Epithelial cell of esophagus (primary cell): ENCODE data around the gene BICD2.

Experiments
- DNase-seq: peaks from one replicate; pipeline ENCODE4 v3.0.0; 2010; ENCODE audit warnings: low read depth
- H3K4me3 ChIP-seq: 2 replicates; pipeline ENCODE4 v1.5.1; 2011; ENCODE audit warnings: mild to moderate bottlenecking, low read length, control low read depth
- TF ChIP-seq, protein P1 (sequence below): IDR thresholded peaks from 2 replicates; pipeline ENCODE4 v1.5.1; 2011; ENCODE audit warnings: low read depth, mild to moderate bottlenecking, low read length, control low read depth, inconsistent platforms; ENCODE audit not compliant: insufficient read depth; ENCODE audit errors: missing control alignments

BICD2 gene

GRCh38 chr9:92727716-92728700 is 36.6 kb downstream of the BICD2 start:
- no peak for DNase-seq
- TF ChIP-seq, protein P1, sequence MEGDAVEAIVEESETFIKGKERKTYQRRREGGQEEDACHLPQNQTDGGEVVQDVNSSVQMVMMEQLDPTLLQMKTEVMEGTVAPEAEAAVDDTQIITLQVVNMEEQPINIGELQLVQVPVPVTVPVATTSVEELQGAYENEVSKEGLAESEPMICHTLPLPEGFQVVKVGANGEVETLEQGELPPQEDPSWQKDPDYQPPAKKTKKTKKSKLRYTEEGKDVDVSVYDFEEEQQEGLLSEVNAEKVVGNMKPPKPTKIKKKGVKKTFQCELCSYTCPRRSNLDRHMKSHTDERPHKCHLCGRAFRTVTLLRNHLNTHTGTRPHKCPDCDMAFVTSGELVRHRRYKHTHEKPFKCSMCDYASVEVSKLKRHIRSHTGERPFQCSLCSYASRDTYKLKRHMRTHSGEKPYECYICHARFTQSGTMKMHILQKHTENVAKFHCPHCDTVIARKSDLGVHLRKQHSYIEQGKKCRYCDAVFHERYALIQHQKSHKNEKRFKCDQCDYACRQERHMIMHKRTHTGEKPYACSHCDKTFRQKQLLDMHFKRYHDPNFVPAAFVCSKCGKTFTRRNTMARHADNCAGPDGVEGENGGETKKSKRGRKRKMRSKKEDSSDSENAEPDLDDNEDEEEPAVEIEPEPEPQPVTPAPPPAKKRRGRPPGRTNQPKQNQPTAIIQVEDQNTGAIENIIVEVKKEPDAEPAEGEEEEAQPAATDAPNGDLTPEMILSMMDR, result no peak
- H3K4me3 ChIP-seq, result no peak overlapping the region

DNA sequence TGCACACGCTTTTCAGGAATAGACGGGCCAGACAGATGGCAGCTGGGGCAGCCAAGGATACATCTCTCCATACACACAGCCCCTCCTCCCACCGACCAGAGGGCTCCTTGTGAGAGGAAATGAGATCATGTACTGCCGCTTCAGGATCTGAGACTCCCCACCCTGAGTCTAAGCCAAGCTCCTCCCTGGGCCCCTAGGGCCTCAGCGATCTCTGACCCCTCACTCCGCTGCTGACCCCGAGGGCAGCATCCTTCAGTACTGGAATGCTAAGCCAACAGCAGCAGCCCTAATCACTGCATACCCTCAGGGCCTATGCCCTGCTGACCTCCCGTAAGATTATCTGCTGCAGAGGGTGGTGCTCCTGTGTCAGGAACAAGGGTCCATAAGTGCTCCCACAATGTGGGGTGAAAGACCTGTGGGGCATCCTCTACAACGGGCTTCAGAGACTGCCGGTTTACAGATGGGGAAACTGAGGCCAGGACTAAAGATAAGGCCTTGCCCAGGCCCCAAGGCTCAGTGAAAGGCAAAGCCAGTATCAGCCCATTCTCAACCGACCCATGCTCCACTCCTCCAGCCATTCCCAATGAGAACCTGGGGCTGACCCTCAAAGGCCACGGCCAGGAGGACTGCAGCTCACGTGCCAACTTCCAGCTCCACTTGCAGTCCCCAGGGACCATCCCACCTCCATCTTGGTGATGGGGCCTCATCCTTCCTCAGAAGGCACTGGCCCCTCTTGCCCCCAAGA is 37.5 kb downstream of the BICD2 start:
- H3K4me3 ChIP-seq, result no peak overlapping the region
- TF ChIP-seq, protein P1, result no peak
- DNase-seq, result no peak

DNA sequence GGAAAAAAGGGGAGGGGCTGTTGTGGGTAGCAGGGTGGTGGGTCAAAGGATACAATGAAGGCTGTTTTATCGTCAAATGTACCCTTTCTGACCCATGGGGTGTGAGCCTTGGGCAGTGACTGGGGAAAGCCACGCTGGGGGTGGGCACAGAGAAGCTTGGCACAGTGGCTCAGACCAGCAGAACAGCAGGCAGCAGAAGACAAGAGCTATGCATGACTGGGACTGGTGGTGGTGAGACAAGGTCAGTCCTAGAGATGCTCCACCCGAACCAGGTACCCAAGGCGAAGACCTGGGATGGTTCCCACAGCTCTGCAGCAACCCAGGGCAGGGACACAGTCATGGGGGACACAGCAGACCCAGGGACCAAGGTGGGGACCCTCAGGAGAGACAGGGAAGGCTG is 38.3 kb downstream of the BICD2 start:
- TF ChIP-seq, protein P1, result no peak
- no peak for DNase-seq
- H3K4me3 ChIP-seq, result no peak overlapping the region

- DNase-seq, result no peak
- no peak overlapping the region for H3K4me3 ChIP-seq
- TF ChIP-seq, protein P1, result no peak
Measured at GRCh38 chr9:92725766-92726165, 38.9 kb downstream of the BICD2 start.

- no peak overlapping the region for H3K4me3 ChIP-seq
- no peak for DNase-seq
- TF ChIP-seq, protein P1, result no peak
Measured at GRCh38 chr9:92725266-92725545, 39.4 kb downstream of the BICD2 start.

DNA sequence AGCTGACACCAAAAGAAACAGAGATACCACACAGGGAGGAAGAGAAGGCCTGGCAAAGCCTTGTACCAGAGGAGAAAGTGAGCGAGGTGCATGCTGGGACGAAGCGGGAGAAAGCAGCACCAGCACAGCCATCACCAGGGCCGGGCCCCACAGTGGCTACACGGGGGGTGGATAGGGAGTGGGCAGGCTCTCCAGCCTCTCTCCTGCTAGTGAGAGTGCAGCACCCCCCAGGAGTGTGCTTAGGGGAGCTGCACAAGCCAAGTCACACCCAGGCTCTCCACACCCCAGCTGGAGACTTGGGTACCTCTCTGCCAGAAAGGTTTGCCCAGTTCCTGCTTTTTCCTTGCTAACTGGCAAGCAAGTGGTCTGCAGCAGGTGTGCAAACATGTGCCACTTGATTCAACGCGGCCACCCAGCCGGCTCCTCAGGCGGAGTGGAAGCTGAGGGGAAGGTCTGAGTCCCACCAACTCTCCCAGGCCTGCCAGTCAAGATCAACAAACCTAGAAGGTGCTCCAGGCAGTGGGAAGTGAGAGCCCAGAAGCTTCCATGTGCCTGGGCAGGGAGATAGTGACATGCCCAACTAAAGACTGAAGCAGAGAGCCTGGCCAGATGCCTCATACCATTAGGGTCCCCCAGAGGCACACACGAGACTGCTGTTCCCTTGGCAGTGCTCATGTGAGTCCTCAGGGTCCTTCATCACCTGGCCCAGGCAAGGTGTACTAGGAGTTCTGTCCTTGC is 39.9 kb downstream of the BICD2 start:
- no peak for DNase-seq
- TF ChIP-seq, protein P1, result no peak
- H3K4me3 ChIP-seq, result no peak overlapping the region
